ENCODE measurements around the gene SP2. TPM values are rescaled to one million over a fixed set of nuclear protein-coding genes. Genes with fewer than 3 reads are reported as not detected.
A peak's percentile ranks its signal among the peaks of the same experiment; 100 is the strongest.

SP2 gene
- total RNA-seq, 4 donors from 2014 or later: 8.6 to 29.7 (median 16.6) TPM

GRCh38 chr17:47902039-47902744 lies 6.2 kb downstream of the SP2 start:
- TF ChIP-seq POLR2A (IDR thresholded peaks at IDR 0.05) (no peak), CTCF (IDR thresholded peaks at IDR 0.05) (no peak)
- DNase-seq: no peak
- H3K36me3 ChIP-seq: no peaks in the 10 kb centered on the region
- no peak overlapping the region for H3K27ac ChIP-seq
- H3K4me1 ChIP-seq: peaks cover 0 to 13% (median 2%) of the 10 kb centered on the region in 4 donors
- no peak overlapping the region for H3K4me3 ChIP-seq
- H3K9me3 ChIP-seq: no peaks in the 10 kb centered on the region
- no peaks in the 10 kb centered on the region for H3K27me3 ChIP-seq

DNA sequence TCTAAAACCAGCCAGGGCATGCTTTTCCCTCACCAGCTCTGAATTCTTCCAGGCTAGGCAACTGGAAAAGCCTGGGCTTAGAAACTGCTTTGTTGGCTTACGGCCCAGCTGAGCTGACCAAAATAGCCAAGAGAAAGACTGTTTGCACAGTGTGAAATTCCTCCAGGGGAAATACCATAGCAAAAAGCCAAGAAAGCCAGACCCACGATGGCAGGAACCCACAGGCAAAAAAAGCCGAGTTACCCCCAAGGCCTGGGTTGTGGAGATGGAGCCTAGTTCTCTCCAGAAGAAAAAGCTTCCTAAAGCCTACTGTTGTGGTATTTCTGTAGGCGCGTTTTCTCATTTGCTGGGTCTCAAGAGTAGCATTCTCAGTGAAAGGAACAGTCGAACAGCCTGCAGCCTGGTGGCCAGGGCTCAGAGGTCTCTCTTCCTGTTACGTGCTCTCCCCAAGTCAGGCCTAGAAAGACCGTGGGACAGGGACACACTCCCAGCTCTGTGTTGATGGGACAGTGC lies 9.2 kb downstream of the SP2 start:
- Histone ChIP-seq H3K27ac (peak overlapping the region; percentile 19 to 70 (median 52)), H3K27me3 (no peaks in the 10 kb centered on the region), H3K36me3 (no peaks in the 10 kb centered on the region), H3K4me1 (peaks cover 0 to 7% (median 0%) of the 10 kb centered on the region in 4 donors), H3K4me3 (no peak overlapping the region), H3K9me3 (no peaks in the 10 kb centered on the region)
- no peak for DNase-seq
- TF ChIP-seq POLR2A (IDR thresholded peaks at IDR 0.05): no peak
- TF ChIP-seq CTCF (IDR thresholded peaks at IDR 0.05): no peak

DNA sequence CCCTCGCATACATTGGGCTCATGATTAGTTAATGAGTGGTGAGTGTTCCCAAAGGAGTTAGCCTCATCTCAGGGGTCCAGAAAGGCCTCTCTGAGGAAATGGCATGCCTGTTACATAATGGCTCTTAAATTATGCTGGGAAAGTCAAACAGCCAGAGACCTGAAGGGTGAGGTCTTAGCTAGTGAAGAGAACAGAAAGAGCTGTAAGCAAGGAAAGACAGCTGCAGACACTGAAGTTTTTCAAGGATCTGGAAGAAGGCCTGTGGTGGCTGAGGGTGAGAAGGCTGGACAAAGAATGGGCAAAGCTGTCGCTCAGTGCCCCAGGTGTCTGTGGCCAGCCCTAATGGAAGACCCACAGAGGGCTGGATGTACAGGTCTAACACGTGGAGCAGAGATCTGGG lies 10.4 kb downstream of the SP2 start:
- Histone ChIP-seq H3K9me3 (no peaks in the 10 kb centered on the region), H3K27ac (peak overlapping the region in 2 of 4 donors; percentile 67 to 70), H3K36me3 (no peaks in the 10 kb centered on the region), H3K4me3 (no peak overlapping the region), H3K4me1 (peaks cover 0 to 7% (median 0%) of the 10 kb centered on the region in 4 donors), H3K27me3 (no peaks in the 10 kb centered on the region)
- no peak for DNase-seq
- no peak for TF ChIP-seq CTCF (IDR thresholded peaks at IDR 0.05)
- no peak for TF ChIP-seq POLR2A (IDR thresholded peaks at IDR 0.05)

- Histone ChIP-seq H3K4me1 (peaks cover 0 to 7% (median 0%) of the 10 kb centered on the region in 4 donors), H3K27ac (no peak overlapping the region)
Observed at GRCh38 chr17:47907932-47908562, 12.0 kb downstream of the SP2 start.

DNA sequence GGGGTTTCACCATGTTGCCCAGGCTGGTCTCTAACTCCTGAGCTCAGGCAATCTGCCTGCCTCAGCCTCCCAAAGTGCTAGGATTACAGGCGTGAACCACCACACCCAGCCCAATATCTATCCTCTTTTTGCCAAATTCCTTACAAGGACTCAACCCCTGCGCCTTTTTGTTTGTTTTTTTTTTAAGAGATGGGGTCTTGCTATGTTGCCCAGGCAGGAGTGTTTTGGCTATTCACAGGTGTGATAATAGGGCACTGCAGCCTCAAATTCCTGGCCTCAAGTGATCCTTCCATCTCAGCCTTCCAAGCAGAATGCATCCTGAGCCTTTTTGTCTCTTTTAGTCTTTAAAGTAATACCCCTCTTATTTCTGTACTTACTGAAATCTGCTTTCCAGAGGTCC lies 17.0 kb downstream of the SP2 start:
- no peak for TF ChIP-seq CTCF (IDR thresholded peaks at IDR 0.05)
- no peak for TF ChIP-seq POLR2A (IDR thresholded peaks at IDR 0.05)
- DNase-seq: no peak

More at GRCh38 chr17:47907932-47908562, 12.0 kb downstream of the SP2 start:
- DNase-seq: no peak
- H3K36me3 ChIP-seq: no peaks in the 10 kb centered on the region
- no peaks in the 10 kb centered on the region for H3K27me3 ChIP-seq
- TF ChIP-seq CTCF (IDR thresholded peaks at IDR 0.05): no peak
- TF ChIP-seq POLR2A (IDR thresholded peaks at IDR 0.05): no peak
- H3K9me3 ChIP-seq: no peaks in the 10 kb centered on the region
- H3K4me3 ChIP-seq: no peak overlapping the region

More for the DNA sequence above, 17.0 kb downstream of the SP2 start:
- Histone ChIP-seq H3K36me3 (peaks cover 0 to 21% (median 0%) of the 10 kb centered on the region in 3 donors), H3K27ac (no peak overlapping the region), H3K9me3 (no peaks in the 10 kb centered on the region), H3K4me1 (no peaks in the 10 kb centered on the region), H3K27me3 (no peaks in the 10 kb centered on the region), H3K4me3 (no peak overlapping the region)
